Aorta (tissue), 5 donors: ENCODE data around the gene PLA2G4A. TPM values are rescaled to one million over a fixed set of nuclear protein-coding genes. Genes with fewer than 3 reads are reported as not detected.

ENCODE experiments used
- ATAC-seq: fragments of 200-7000 bp; cut with Tn5 transposase; one replicate; pipeline ENCODE4 v1.9.1; 2022; ENCODE audit warnings: moderate library complexity; ENCODE audit not compliant: low FRiP score
- DNase-seq, 2 donors: peaks; one replicate each; pipeline ENCODE4 v3.0.0-alpha.2; 2020
- H3K27ac ChIP-seq, 2 donors: one replicate each; pipeline ENCODE4 v1.5.1; 2013; ENCODE audit warnings: low read length in 2 of 2, mild to moderate bottlenecking in 2 of 2, moderate library complexity in 2 of 2, control low read depth in 1 of 2, inconsistent platforms in 1 of 2, low read depth in 1 of 2
- H3K27me3 ChIP-seq, 2 donors: one replicate each; pipeline ENCODE4 v1.6.1; 2013; ENCODE audit warnings: control low read depth in 1 of 2, low read length in 1 of 2, mild to moderate bottlenecking in 1 of 2, moderate library complexity in 1 of 2; ENCODE audit not compliant: insufficient read depth in 2 of 2, control insufficient read depth in 1 of 2
- H3K36me3 ChIP-seq, 2 donors: one replicate each; pipeline ENCODE4 v1.6.1; 2013; ENCODE audit warnings: control low read depth in 1 of 2, low read length in 1 of 2, mild to moderate bottlenecking in 1 of 2; ENCODE audit not compliant: insufficient read depth in 2 of 2, control insufficient read depth in 1 of 2
- H3K4me1 ChIP-seq, 2 donors: one replicate each; pipeline ENCODE4 v1.6.1; 2013; ENCODE audit warnings: low read length in 2 of 2, control low read depth in 1 of 2, mild to moderate bottlenecking in 1 of 2, moderate library complexity in 1 of 2; ENCODE audit not compliant: insufficient read depth in 2 of 2, control insufficient read depth in 1 of 2
- H3K4me3 ChIP-seq, 2 donors: one replicate each; pipeline ENCODE4 v1.5.1; 2013; ENCODE audit warnings: low read length in 2 of 2, control low read depth in 1 of 2, mild to moderate bottlenecking in 1 of 2
- H3K9me3 ChIP-seq: one replicate; pipeline ENCODE4 v1.6.1; 2013; ENCODE audit warnings: mild to moderate bottlenecking, low read length; ENCODE audit not compliant: control insufficient read depth
- WGBS, 2 donors: extraction: QIAGEN DNeasy Blood & Tissue Kit; methylation state at CpG; one replicate each; pipeline ENCODE4 v1.1.7; 2013; 5-methylcytosine and 5-hydroxymethylcytosine counted together
- intact Hi-C, 2 donors: fragments of 100-400 bp; cut with DNase I; formaldehyde crosslinking; loops; one replicate each; pipeline versions ENCODE4 v1.14.2 to v1.15.0; 2022
- polyA plus RNA-seq, 2 donors: library from polyadenylated mRNA; stranded (reverse); fragments of 200-250 nt; gene quantifications; one replicate each; pipeline ENCODE4 v1.2.3, GENCODE V29; 2013
- total RNA-seq, 2 donors: library from RNA; stranded (reverse); fragmentation: NEBNext Ultra II Directional; extraction: Animal tissue kit (Norgen Biotek cat#: 25700); gene quantifications; one replicate each; pipeline ENCODE4 v1.2.1, GENCODE V29; 2021
- donor health status: healthy with polysubstance abuse.
- donor health status: Bipolar disorder and iron deficiency.
- donor health status: DM: no; HTN: no; CAD: no.
- donor health status: DM: no; HTN: no; CAD: no.
- donor health status: DM: yes; HTN: yes; CAD: no.

Gene PLA2G4A
- total and polyA plus RNA-seq, 4 donors = 4.6 to 11.8 (median 7.9) TPM

- Histone ChIP-seq H3K27ac (no peak overlapping the region), H3K9me3 (peaks cover 3% of the 10 kb centered on the region), H3K27me3 (no peaks in the 10 kb centered on the region), H3K4me1 (no peaks in the 10 kb centered on the region), H3K36me3 (no peaks in the 10 kb centered on the region), H3K4me3 (no peak overlapping the region)
- DNase-seq (no peak), ATAC-seq (no peak)
- 82 to 83% methylated on average over 4 of the region's 4 CpGs for WGBS, 2 donors
- intact Hi-C loops = no loop called here
These were observed 204.4 kb downstream of the PLA2G4A start for GRCh38 chr1:187032982-187033692.

GRCh38 chr1:187033693-187034390, 205.1 kb downstream of the PLA2G4A start:
- no peak overlapping the region for H3K4me3 ChIP-seq
- intact Hi-C loops = no loop called here
- no peak for ATAC-seq
- WGBS, 2 donors = 76 to 77% methylated on average over 4 of the region's 4 CpGs
- no peaks in the 10 kb centered on the region for H3K4me1 ChIP-seq
- H3K36me3 ChIP-seq = no peaks in the 10 kb centered on the region
- DNase-seq = no peak
- H3K27me3 ChIP-seq = no peaks in the 10 kb centered on the region
- no peak overlapping the region for H3K27ac ChIP-seq
- peaks cover 2% of the 10 kb centered on the region for H3K9me3 ChIP-seq

- no peak for DNase-seq
- H3K36me3 ChIP-seq = no peaks in the 10 kb centered on the region
- peaks cover 2% of the 10 kb centered on the region for H3K9me3 ChIP-seq
- no peak overlapping the region for H3K4me3 ChIP-seq
- intact Hi-C loops = no loop called here
- H3K27me3 ChIP-seq = no peaks in the 10 kb centered on the region
- no peak overlapping the region for H3K27ac ChIP-seq
- no peaks in the 10 kb centered on the region for H3K4me1 ChIP-seq
- ATAC-seq = no peak
These were observed 205.8 kb downstream of the PLA2G4A start for GRCh38 chr1:187034501-187034900.

- ATAC-seq = no peak
- no peak for DNase-seq
- H3K9me3 ChIP-seq = peaks cover 2% of the 10 kb centered on the region
- no peak overlapping the region for H3K27ac ChIP-seq
- H3K4me3 ChIP-seq = no peak overlapping the region
- no peaks in the 10 kb centered on the region for H3K4me1 ChIP-seq
- no peaks in the 10 kb centered on the region for H3K27me3 ChIP-seq
- 68 to 88% methylated on average over 1 of the region's 1 CpG for WGBS, 2 donors
- H3K36me3 ChIP-seq = no peaks in the 10 kb centered on the region
- intact Hi-C loops = no loop called here
These were observed 209.3 kb downstream of the PLA2G4A start for GRCh38 chr1:187037973-187038553.

Other genes starting within 250 kb of the PLA2G4A start
- gene PTGS2, start 148.5 kb upstream of the PLA2G4A start, total RNA-seq = 10 to 100 TPM; 10.3 to 17.0 TPM
- 10 to 100 TPM in 1 of 2 donors, 1 to 10 TPM in 1; 2.0 to 10.7 TPM for gene PTGS2, start 148.5 kb upstream of the PLA2G4A start, polyA plus RNA-seq